Activated naive CD8-positive, alpha-beta T cell (primary cell): Measurements from ENCODE around the gene CX3CR1.
"Not testable (repeated sequence)": the region's sequence is repeated elsewhere in the genome, so short reads cannot be mapped to it uniquely, and the experiment has no call there.

Experiments
- H3K27ac Mint-ChIP-seq: one replicate; pipeline ENCODE4 v1.8.0; 2021; ENCODE audit warnings: mixed read lengths
- H3K27me3 Mint-ChIP-seq: one replicate; pipeline ENCODE4 v1.8.0; 2021; ENCODE audit warnings: mixed read lengths
- H3K36me3 Mint-ChIP-seq: one replicate; pipeline ENCODE4 v1.8.0; 2021; ENCODE audit warnings: mixed read lengths
- H3K4me1 Mint-ChIP-seq: one replicate; pipeline ENCODE4 v1.8.0; 2021; ENCODE audit warnings: low read depth, mixed read lengths
- H3K4me3 Mint-ChIP-seq: one replicate; pipeline ENCODE4 v1.8.0; 2021; ENCODE audit warnings: mild to moderate bottlenecking, mixed read lengths
- H3K9me3 Mint-ChIP-seq: one replicate; pipeline ENCODE4 v1.8.0; 2021; ENCODE audit warnings: low read depth, mixed read lengths

The CX3CR1 gene

DNA sequence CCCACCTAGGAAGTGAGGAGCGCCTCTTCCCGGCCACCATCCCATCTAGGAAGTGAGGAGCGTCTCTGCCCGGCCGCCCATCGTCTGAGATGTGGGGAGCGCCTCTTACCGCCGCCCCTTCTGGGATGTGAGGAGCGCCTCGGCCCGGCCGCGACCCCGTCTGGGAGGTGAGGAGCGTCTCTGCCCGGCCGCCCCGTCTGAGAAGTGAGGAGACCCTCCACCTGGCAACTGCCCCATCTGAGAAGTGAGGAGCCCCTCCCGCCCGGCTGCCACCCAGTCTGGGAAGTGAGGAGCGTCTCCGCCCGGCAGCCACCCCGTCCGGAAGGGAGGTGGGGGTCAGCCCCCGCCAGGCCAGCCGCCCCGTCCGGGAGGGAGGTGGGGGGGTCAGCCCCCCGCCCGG, 52.2 kb downstream of the CX3CR1 start:
- H3K4me1 Mint-ChIP-seq, H3K27me3 Mint-ChIP-seq, H3K27ac Mint-ChIP-seq: not testable (repeated sequence)

DNA sequence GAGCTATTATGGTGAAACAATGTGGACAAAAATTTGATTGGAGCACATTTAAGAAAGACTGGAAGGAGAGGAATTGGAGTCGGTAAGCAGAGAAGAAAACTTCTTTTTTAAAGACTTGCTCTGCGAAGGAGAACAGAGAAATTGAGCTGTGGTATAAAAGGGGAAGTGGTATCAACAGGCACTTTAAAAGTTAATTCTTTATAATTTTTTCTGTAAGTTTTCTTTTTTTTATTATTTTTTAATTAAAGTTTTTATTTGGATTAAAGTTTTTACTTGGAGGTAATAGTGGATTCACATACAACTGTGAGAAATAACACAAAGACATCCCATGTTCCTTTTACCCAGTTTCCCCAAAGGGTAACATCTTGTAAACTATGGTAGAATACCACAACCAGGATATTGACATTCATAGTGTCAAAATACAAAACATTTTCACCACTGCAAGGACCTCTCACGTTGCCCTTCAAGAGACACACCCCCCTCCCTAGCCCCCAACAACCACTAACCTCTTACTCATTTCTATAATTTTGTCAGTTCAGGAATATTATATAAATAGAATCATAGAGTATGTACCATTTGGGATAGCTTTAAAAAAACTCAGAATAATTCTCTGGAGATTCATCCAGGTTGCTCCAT, 53.6 kb downstream of the CX3CR1 start:
- no peak overlapping the region for H3K27ac Mint-ChIP-seq
- H3K4me3 Mint-ChIP-seq = no peak overlapping the region
- H3K4me1 Mint-ChIP-seq = no peaks in the 10 kb centered on the region
- H3K36me3 Mint-ChIP-seq = no peaks in the 10 kb centered on the region
- no peaks in the 10 kb centered on the region for H3K9me3 Mint-ChIP-seq
- peaks cover 7% of the 10 kb centered on the region for H3K27me3 Mint-ChIP-seq

More for the DNA sequence above, 52.2 kb downstream of the CX3CR1 start:
- H3K36me3 Mint-ChIP-seq, H3K9me3 Mint-ChIP-seq, H3K4me3 Mint-ChIP-seq: not testable (repeated sequence)

DNA sequence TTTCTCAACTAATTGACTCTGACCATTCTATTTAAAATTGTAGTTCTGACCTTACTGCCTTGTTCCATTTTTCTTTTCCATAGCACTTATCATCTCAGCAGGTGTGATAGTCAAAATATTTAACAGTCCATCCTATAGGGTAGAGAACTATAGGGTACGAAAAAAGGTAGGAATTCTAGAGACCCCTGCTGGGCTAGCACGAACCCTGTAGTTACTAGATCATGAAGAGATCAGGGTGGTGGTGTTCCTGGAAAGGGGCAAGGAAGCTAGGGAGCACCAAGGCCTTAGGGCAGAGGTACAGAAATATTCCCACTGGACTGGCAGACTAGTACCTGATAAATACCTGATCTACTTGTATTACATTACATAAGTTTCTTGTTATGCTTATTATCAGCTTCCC, 55.5 kb downstream of the CX3CR1 start:
- Mint-ChIP-seq H3K4me3 (no peak overlapping the region), H3K27me3 (peaks cover 6% of the 10 kb centered on the region), H3K36me3 (no peaks in the 10 kb centered on the region), H3K9me3 (no peaks in the 10 kb centered on the region), H3K4me1 (no peaks in the 10 kb centered on the region), H3K27ac (no peak overlapping the region)

DNA sequence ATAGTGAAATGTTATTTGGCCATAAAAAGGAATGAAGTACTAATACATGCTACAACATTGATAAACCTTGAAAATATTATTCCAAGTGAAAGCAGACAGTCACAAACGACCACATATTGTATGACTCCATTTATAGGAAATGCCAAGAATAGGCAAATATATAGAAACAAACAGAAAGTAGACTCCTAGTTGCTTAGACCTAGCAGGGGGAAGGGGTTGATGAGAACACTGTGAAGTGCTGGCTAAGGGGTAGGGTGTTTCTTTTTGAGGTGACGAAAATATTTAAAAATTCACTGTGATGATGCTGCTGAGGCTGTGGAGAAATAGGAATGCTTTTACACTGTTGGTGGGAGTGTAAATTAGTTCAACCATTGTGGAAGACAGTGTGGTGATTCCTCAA, 56.9 kb downstream of the CX3CR1 start:
- H3K27me3 Mint-ChIP-seq = peaks cover 6% of the 10 kb centered on the region
- no peak overlapping the region for H3K4me3 Mint-ChIP-seq
- H3K9me3 Mint-ChIP-seq = no peaks in the 10 kb centered on the region
- no peaks in the 10 kb centered on the region for H3K4me1 Mint-ChIP-seq
- H3K27ac Mint-ChIP-seq = no peak overlapping the region
- H3K36me3 Mint-ChIP-seq = no peaks in the 10 kb centered on the region

DNA sequence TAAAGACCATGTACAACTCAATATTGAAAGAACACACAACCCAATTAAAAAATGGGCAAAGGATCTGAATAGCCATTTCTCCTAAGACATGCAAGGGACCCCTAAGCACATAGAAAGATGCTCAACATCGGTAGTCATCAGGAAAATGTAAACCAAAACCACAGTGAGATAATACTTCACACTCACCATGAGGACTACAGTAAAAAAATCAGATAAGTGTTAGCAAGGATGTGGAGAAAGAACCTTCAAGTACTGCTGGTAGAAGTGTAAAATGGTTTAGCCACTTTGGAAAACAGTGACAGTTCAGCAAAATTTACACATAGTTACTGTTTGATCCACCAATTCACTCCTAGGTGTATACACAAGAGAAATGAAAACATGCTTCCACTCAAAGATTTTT, 57.4 kb downstream of the CX3CR1 start:
- Mint-ChIP-seq H3K4me1 (no peaks in the 10 kb centered on the region), H3K27ac (no peak overlapping the region), H3K9me3 (no peaks in the 10 kb centered on the region), H3K36me3 (no peaks in the 10 kb centered on the region), H3K4me3 (no peak overlapping the region), H3K27me3 (peaks cover 6% of the 10 kb centered on the region)

DNA sequence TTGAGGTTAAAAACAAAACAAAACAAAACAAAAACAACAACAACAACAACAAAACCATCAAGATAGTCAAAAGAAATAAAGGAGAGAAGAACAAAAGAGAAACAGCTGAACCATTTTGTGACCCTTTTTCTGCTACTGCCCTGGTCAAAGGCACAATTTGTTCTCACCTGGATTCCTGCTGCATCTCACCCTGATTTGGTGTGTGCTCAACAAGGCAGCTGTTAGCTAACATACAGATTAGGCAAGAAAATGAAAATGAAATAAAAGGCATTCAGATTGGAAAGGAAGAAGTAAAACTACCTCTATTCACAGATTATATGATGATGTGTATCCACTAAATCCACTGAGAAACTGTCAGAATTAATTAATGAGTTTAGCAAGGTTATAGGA, 58.7 kb downstream of the CX3CR1 start:
- Mint-ChIP-seq H3K27ac (no peak overlapping the region), H3K36me3 (no peaks in the 10 kb centered on the region), H3K4me1 (no peaks in the 10 kb centered on the region), H3K9me3 (no peaks in the 10 kb centered on the region), H3K4me3 (no peak overlapping the region), H3K27me3 (peaks cover 6% of the 10 kb centered on the region)

DNA sequence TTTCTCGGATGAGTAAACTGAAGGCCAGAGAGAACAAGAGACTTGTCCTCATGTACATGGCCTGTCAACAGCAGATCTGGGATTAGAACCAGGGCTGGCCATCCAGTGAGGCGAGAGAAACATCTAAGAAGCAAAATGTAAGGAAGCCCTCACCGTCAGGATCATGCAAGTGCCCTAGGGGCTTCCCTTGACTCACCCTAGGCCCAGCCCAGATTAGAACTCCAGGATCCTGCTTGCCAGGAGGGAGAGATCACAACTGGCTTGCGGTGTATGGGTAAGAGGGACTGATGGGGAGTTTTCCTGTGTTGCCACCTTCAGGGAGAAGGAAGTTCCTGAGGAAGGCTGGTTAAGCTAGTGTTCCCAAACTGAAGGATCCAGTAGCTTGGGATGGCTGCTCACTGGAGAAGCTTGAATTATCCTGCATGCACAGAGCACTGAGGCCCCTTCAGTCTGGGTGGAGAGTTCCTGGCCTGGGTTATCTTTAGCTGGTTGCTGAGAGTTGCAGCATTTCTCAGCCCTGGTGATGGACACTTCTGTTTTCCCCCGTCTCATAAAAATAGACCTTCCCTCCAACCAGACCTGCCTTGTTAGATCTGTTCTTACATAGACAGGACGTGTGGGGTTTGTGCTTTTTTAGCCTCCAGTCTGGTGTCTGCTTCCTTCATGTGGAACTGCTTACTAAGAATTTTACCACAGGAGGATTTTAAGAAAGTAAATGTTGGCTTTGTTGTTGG, 59.3 kb downstream of the CX3CR1 start:
- no peak overlapping the region for H3K4me3 Mint-ChIP-seq
- H3K27ac Mint-ChIP-seq = no peak overlapping the region
- H3K9me3 Mint-ChIP-seq = no peaks in the 10 kb centered on the region
- H3K27me3 Mint-ChIP-seq = peaks cover 6% of the 10 kb centered on the region
- no peaks in the 10 kb centered on the region for H3K36me3 Mint-ChIP-seq
- H3K4me1 Mint-ChIP-seq = no peaks in the 10 kb centered on the region

DNA sequence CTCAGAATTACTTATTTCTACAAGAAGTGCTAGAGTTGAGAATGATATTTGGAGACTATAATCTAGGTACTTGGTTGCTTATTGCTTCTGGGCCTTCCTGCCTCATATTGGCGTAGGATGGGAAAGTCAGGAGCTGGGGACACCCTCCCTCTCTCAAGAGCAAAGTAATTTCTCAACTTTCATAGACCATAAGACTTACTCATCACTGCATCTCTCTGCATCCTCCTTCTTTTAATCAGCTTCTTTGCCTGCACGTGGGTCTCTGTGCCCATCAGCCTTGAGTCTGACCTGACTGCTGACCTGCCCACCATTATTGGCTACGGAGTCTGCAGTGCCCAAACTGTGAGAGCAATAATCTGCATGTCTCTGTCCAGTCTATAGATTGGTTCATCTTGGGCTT, 60.1 kb downstream of the CX3CR1 start:
- Mint-ChIP-seq H3K4me1 (no peaks in the 10 kb centered on the region), H3K9me3 (no peaks in the 10 kb centered on the region), H3K4me3 (no peak overlapping the region), H3K36me3 (no peaks in the 10 kb centered on the region), H3K27ac (no peak overlapping the region), H3K27me3 (peaks cover 6% of the 10 kb centered on the region)

DNA sequence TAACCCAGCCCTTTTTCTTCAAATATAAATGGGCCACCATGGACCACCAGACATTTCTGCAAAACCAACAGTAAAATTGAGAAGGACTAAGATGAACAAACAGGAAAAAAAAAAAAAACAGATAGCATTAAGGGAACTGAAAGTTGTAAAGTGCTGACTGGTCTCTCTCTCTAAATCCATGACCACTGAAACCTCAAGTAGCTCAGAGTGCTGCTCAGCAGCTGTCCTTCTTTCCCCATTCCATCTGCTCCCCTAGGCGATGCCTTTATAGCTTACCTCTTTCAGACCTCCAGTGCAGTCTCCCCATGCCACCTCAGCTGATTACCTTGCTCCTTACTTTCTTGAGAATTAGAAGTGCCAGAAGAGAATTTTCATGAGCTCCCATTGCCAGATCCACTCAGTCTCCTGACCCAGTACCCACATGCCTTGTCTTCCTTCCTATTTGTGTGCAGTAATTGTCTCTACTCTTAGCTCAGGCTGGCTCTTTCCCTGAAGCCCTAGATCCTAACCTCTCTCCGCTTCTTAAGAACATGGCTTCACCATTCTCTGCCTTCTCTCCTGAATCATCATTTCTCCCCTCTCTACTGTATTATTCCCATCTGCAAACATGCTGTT, 63.6 kb downstream of the CX3CR1 start:
- Mint-ChIP-seq H3K4me3 (no peak overlapping the region), H3K36me3 (no peaks in the 10 kb centered on the region), H3K4me1 (no peaks in the 10 kb centered on the region), H3K9me3 (no peaks in the 10 kb centered on the region), H3K27ac (no peak overlapping the region), H3K27me3 (no peaks in the 10 kb centered on the region)

DNA sequence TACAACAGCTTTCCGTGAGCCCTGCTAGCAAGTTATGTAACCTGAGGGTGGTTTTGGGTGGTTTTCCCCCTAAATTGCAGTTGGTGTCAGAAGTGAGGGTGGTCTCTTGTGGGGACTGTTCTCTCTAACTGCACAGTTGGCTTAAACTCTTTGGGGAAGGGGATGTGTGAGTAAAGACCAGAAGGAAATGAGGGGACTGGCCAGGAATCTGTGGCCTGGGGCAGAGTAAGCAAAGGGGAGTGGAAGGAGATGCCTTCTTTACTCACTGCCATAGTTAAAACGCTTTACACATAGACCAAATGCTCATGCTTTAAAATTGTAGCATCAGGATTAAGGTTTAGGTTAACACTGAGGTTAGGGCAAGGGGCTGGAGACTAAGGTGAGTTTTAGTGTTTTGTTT, 66.2 kb downstream of the CX3CR1 start:
- H3K27me3 Mint-ChIP-seq = no peaks in the 10 kb centered on the region
- no peaks in the 10 kb centered on the region for H3K36me3 Mint-ChIP-seq
- H3K9me3 Mint-ChIP-seq = no peaks in the 10 kb centered on the region
- H3K4me3 Mint-ChIP-seq = no peak overlapping the region
- H3K4me1 Mint-ChIP-seq = peaks cover 2% of the 10 kb centered on the region
- H3K27ac Mint-ChIP-seq = no peak overlapping the region
